NCI-H2171 (cell line): ENCODE data around the gene CEBPZOS.

ENCODE experiments used
- DNase-seq: peaks from one replicate; lab custom pipeline; 2025; lab: John Stamatoyannopoulos, UW

Gene CEBPZOS

DNA sequence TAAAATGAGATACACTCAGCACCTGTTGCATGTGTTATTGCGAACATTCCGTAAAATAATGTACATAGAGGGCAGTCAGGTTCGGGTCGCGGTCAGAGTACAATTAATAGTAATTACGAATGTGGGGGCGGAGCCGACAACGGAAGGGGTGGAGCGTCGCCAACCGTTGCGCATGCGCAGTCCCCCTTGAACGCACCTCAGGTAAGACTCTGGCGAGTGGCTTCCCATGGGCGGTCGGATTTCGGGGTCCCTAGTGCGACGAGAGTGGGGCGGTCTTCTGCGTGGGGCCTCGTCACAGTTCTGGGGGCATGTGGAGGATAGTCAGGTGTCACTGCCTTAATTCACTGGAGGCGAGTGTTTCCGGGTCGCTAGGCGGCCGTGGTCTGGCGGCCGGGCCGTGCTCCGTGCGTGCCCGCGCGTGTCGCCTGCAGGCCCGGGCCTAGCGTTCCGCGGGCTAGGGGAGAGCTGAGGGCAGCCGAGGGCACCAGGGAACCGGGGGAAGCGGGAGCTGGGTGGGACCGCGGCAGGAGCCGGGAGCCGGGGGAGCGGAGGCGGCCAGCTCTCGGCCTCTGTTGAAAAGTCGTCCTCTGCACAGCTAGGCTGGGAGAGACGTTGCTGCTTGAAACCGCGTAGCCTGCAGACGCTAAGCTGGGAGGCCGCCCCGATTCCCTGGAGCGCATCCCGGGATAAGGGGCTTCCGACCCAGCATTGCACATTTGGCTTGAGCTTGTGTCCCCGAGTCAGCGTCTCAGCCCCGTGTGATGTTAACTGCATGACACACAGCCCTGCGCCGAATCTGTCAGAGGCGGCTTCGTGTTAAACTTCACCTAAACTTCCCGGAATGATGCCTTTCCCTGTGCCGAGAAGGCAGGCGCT, at the start of gene CEBPZOS:
Gene CEBPZOS (plus strand): TSS at position 177 of the 876 bp plus-strand sequence. CDS start 3,209 bp downstream, outside the sequence.
- peak; percentile 64 for DNase-seq

DNA sequence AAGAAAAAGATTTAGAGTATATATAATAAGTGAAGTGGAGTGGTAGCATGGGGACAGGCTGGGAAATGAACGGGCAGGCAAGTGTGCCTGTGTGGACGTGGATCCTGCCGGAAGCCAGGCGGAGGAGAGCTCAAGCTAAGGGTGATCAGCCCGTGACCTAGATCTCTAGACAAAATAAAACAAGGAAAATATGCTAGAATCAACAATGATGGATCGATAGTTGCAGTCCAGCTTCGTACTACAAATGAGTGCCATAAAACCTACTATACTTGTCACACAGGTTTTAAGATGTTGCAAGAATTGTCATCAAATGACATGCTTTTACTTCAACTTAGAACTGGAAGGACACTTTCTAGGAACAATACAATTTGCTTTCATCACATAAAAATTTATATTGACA, 48.0 kb upstream of the CEBPZOS start:
- DNase-seq = no peak

GRCh38 chr2:37149626-37150322, 46.5 kb upstream of the CEBPZOS start:
- DNase-seq = no peak

DNA sequence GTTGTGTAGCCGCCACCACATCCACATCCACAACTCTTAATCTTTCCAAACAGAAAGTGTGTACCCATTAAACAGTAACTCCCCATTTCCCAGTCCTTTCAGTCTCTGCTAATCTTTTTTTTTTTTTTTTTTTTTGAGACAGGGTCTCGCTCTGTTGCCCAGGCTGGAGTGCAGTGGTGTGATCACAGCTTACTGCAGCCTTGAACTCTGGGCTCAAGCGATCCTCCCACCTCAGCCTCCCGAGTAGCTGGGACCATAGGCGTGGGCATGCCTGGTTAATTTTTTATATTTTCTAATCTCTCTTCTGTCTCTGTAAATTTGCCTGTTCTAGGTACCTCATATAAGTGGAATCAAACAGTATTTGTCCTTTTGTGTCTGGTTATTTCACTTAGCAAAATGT, 43.1 kb upstream of the CEBPZOS start:
- no peak for DNase-seq

DNA sequence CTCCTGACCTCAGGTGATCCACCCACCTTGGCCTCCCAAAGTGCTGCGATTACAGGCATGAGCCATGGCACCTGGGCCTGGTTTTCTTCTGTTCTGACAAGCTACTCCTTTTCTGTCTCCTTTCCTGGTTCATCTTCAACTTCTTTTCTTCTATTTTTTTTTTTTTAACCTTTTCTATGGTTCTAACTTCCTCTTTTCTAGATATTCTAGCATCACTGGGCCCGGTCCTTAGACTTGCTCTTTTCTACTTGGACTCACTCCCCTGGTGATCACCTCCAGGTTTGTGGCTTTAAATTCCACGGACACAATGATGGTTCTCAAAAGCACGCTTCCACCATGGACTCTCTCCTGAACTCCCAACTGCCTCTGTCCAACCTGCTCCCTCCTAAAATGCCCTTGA, 41.5 kb upstream of the CEBPZOS start:
- no peak for DNase-seq

DNA sequence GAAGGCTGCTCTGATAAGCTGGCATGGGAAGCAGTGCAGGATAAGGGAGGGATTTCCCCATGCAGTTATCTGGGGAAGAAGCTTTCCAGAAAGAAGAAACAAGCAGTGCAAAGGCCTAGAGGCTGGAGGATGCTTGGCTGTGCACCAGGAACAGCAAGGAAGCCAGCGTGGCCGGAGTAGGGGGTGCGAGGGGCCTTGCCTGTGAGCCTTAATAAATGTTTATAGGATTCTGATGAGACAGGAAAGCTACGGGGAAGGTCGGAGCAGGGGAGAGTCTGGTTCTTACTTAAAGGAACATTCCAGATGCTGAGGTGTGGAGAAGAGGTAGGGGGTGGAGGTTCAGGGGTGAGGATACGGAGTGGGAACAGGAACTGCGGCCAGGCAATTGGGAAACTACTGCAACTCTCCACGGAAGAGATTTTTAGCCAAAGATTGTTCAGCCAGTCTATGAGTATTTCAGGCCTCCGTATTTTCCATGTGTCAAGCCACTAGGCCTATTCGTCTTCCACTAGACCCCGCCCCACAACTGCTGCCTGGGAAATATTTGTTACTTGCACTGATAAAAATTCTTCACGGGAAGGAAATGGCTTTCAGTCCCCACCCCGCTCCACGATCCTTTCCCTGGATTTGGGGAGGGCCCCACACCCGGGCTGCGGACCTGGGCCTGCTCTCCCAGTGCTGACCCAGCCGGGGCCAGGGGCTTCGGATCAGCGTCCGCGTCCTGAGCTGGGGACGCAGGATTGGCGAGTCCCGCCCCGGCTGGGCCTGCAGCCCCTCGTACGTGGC, 40.0 kb upstream of the CEBPZOS start:
- peak; percentile 36 for DNase-seq

- peak; percentile 67 for DNase-seq
Measured at GRCh38 chr2:37156857-37157714, 39.2 kb upstream of the CEBPZOS start, which contains the start of gene EIF2AK2. Gene EIF2AK2, minus strand, starts transcription at chr2:37156980. Its CDS starts 9,174 bp downstream, at chr2:37147806.

DNA sequence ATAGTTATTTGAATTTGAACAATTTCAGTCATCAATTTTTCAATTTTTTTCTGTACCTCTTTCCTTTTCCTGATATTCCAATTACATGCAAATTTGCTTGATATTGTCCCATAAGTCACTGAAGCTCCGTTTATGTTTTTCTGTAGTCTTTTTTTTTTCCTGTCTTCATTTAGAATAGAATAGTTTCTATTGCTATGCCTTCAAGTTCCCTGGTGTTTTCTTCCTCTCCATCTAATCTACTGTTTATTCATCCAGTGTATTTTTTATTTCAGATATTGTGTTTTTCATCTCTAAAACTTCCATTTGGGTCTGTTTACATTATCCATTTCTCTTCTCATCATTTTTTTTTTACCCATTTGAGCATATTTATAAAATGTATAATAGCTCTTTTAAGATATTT, 31.5 kb upstream of the CEBPZOS start:
- no peak for DNase-seq

DNA sequence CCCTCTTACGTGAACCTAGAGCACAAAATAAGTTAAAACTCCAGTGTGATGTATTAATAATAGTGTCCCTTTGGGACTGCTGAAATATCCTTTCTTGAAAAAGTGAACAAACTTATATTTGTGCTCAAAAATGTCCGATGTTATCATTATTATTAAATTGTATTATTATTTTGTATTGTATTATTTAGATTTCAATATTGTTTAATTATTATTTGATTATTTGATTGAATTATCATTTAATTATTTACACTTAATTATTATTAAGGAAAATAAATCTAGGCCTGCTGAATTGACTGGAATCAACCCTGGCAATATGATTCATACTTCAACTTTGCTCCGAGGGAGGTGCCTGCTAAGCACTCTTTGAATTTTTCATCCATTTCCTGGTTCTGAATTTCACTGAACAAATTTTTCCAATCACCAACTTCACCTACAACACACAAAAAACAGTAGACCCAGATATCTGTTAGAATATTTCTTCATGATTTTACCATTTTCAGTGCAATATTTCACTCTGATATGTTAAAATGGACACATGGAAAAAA, 28.6 kb upstream of the CEBPZOS start:
- no peak for DNase-seq

GRCh38 chr2:37168217-37168981, 27.9 kb upstream of the CEBPZOS start:
- DNase-seq = peak; percentile 1

GRCh38 chr2:37171624-37171950, 24.7 kb upstream of the CEBPZOS start:
- no peak for DNase-seq

DNA sequence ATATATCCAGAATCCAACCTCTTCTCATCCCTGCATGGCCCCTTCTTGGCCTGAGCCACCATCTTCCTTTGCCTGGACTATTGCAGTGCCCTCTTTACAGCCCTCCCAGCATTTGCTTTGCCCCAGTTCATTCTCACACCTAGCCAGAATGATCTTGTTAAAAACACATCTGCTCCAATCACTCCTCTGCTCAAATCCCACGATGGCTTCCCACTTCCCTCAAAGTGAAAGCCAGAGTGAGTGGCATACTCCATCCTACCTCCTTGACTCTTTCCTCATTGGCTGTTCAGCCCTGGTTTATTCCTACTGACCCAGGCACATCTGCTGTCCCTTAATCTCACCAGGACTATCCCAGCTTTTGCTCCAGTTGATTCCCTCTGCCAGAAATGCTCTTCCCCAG, 22.6 kb upstream of the CEBPZOS start:
- DNase-seq = no peak

DNA sequence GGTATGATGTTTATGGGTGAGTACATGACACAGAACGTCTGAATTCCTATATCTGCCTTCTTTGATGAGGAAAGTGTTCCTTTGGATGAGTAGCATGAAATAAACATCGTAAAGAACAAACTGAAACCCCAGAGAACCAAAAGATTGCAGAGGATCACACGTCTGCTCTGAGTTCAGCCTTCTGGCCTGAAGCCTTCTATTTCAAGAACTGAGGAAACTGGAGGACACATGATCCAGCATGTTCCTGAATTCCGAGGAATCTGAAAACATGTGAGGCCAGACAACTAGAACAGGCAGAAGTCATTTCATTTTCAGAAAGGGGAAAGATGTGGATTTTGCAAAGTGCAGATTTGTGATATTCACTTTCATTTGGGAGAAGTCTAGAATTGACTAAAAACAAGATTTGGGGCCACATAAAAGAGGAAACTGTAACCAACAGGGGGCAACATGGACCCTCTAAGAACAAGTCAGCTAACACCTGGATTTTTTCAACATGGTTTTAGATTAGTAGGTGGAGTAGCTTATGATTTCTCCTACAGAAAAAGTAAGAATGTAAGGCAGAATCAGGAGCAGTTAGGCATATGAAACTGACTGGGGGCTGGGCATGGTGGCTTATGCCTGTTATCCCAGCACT, 16.2 kb upstream of the CEBPZOS start:
- no peak for DNase-seq

DNA sequence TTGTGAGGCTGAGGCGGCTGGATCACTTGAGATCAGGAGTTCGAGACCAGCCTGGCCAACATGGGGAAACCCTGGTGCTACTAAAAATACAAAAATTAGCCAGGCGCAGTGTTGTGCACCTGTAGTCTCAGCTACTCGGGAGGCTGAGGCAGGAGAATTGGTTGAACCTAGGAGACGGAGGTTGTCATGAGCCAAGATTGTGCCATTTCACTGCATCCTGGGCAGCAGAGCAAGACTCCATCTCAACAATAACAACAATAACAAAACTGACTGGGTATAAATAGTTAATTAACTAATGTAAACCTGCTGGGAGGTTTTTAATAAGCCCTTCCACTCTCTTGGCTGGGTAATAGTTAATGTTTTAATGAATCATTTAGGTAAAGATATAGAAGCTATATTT, 15.7 kb upstream of the CEBPZOS start:
- no peak for DNase-seq

- DNase-seq = no peak
Measured at GRCh38 chr2:37181726-37182684, 14.3 kb upstream of the CEBPZOS start.

GRCh38 chr2:37188570-37188969, 7.7 kb upstream of the CEBPZOS start, which contains the start of gene SULT6B1:
Gene SULT6B1, minus strand, starts transcription at chr2:37188670. Its CDS starts 30 bp downstream, at chr2:37188640.
- no peak for DNase-seq

DNA sequence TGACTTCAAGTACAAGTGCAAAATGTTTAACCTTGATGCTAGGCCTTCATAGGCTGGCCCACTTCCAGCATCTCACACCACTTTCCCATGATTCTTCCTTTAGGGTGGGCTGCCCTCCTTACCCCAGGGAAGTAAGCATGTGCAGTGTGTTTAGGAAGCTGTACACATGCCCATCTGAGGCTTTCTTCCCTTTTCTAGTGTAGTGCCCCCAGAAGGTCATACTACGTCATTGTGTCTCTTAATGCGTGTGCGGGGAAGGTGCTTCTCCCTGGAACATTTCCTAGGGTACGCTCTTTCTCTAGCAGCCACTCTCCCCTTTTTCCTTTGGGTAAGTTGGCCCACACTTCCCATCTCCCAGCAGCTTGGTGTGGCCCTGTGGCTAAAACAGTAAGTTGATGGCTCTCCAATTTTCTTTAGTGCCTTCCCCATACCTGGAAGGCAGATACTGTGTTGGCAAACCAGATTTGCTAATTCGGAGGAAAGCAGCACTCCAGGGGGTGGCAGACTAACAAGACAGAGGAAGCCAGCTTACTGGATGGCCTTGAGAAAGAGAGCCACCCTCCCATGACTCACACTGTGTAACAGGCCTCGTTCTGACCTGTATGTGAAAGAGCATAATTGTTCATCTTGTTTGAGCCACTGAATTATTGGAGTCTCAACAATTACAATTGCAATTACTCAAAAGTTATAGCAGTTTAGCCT, 6.7 kb upstream of the CEBPZOS start:
- no peak for DNase-seq

DNA sequence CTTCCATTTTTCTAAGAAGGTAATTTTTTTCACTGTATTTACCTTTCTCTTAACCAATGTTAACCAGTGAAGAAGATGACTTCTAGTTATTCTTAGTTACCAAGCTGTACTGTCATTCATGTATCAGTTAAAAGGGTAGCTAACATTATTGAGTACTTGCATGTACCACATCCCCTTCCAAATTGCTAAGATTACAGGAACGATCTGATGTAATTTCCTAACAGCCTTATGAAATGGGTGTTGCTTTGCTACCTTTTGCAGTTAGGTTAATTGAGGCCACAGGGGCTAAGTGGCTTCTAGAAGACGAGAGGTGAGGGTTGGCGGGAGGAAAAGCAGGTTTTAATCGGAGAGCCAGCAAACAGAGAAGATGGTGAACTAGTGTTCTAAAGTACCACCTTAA, 6.0 kb upstream of the CEBPZOS start:
- no peak for DNase-seq
